Activated B cell treated with CpG ODN at 0.5 μM for 24 hours (primary cell): ENCODE data around the gene WDR7. TPM values are rescaled to one million over a fixed set of nuclear protein-coding genes. Genes with fewer than 3 reads are reported as not detected.
A peak's percentile ranks its signal among the peaks of the same experiment; 100 is the strongest.

ENCODE experiments used
- ATAC-seq: fragments of 200-7000 bp; cut with Tn5 transposase; one replicate; pipeline ENCODE4 v1.10.0; 2021; ENCODE audit warnings: low read depth, mild to moderate bottlenecking, moderate library complexity
- CTCF ChIA-PET: fragments of 350-600 bp; sonication (Branson Sonifier 250); formaldehyde crosslinking; loops from one replicate; lab custom pipeline; 2021; ENCODE audit warnings: antibody characterized with exemption; lab: Charles Lee
- POLR2A ChIA-PET: fragments of 350-600 bp; sonication (Branson Sonifier 250); formaldehyde crosslinking; loops from one replicate; lab custom pipeline; 2021; ENCODE audit warnings: antibody characterized with exemption; lab: Charles Lee
- DNase-seq: peaks from one replicate; pipeline ENCODE4 v3.0.0; 2022
- H3K27ac Mint-ChIP-seq: one replicate; pipeline ENCODE4 v1.8.0; 2020; ENCODE audit warnings: mixed read lengths
- H3K27me3 Mint-ChIP-seq: one replicate; pipeline ENCODE4 v1.8.0; 2021; ENCODE audit warnings: mixed read lengths
- H3K36me3 Mint-ChIP-seq: one replicate; pipeline ENCODE4 v1.8.0; 2021; ENCODE audit warnings: low read depth, mixed read lengths
- H3K4me1 Mint-ChIP-seq: one replicate; pipeline ENCODE4 v1.8.0; 2021; ENCODE audit warnings: mixed read lengths
- H3K4me3 Mint-ChIP-seq: one replicate; pipeline ENCODE4 v1.8.0; 2020; ENCODE audit warnings: mild to moderate bottlenecking, mixed read lengths
- H3K9me3 Mint-ChIP-seq: one replicate; pipeline ENCODE4 v1.8.0; 2020; ENCODE audit warnings: mixed read lengths
- intact Hi-C: fragments of 100-400 bp; cut with micrococcal nuclease; formaldehyde crosslinking; loops from one replicate; pipeline ENCODE4 v1.15.1; 2024
- total RNA-seq: library from RNA; stranded (reverse); gene quantifications from 2 replicates; pipeline ENCODE4 v1.2.3, GENCODE V29; 2022
- TF ChIP-seq, protein P1 (sequence below): fragments of 200-600 bp; IDR thresholded peaks from one replicate; pipeline ENCODE4 v1.8.0; 2022; ENCODE audit warnings: antibody characterized with exemption, mild to moderate bottlenecking

The WDR7 gene
- total RNA-seq, 1 donor from 2014 or later, result 33.4 TPM

GRCh38 chr18:56643381-56643780, 7.8 kb upstream of the WDR7 start:
- intact Hi-C loops, result no loop called here
- Mint-ChIP-seq H3K9me3 (no peaks in the 10 kb centered on the region), H3K4me3 (no peak overlapping the region), H3K27ac (no peak overlapping the region), H3K27me3 (no peaks in the 10 kb centered on the region), H3K4me1 (peaks cover 11% of the 10 kb centered on the region), H3K36me3 (peaks cover 8% of the 10 kb centered on the region)
- ATAC-seq (no peak), DNase-seq (no peak)
- TF ChIP-seq, protein P1, sequence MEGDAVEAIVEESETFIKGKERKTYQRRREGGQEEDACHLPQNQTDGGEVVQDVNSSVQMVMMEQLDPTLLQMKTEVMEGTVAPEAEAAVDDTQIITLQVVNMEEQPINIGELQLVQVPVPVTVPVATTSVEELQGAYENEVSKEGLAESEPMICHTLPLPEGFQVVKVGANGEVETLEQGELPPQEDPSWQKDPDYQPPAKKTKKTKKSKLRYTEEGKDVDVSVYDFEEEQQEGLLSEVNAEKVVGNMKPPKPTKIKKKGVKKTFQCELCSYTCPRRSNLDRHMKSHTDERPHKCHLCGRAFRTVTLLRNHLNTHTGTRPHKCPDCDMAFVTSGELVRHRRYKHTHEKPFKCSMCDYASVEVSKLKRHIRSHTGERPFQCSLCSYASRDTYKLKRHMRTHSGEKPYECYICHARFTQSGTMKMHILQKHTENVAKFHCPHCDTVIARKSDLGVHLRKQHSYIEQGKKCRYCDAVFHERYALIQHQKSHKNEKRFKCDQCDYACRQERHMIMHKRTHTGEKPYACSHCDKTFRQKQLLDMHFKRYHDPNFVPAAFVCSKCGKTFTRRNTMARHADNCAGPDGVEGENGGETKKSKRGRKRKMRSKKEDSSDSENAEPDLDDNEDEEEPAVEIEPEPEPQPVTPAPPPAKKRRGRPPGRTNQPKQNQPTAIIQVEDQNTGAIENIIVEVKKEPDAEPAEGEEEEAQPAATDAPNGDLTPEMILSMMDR, result no peak
- POLR2A ChIA-PET, result no interaction called here
- CTCF ChIA-PET, result no interaction called here

DNA sequence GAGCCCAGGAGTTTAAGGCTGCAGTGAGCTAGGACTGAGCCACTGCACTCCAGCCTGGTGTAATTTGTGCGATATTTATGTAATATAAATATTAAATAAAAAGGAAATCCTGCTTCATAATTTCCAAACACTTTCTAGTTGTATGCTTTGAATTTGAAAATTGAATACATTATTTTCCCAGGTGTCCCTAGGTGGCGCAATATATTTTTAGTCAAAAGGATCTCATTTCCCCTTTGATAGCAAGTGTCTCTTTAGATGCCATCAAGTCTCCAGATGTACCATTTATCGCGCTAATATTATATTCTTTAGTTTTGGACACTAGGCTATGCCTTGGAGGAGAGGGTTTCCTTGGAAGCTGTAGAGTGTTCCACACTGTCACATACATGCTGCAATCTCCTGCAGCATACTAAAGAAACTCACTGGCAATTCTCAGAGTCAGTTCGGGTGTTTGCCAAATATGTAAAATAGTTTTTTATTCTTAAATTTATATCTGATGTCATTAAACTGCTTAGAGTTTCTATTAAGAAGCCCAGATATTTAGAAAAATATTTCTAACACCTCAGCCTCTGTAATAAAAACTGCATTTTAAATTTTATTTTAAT, 5.6 kb upstream of the WDR7 start:
- peaks cover 2% of the 10 kb centered on the region for H3K4me1 Mint-ChIP-seq
- intact Hi-C loops, result no loop called here
- POLR2A ChIA-PET, result no interaction called here
- no peaks in the 10 kb centered on the region for H3K36me3 Mint-ChIP-seq
- DNase-seq (no peak), ATAC-seq (no peak)
- no peak overlapping the region for H3K4me3 Mint-ChIP-seq
- no peaks in the 10 kb centered on the region for H3K9me3 Mint-ChIP-seq
- H3K27ac Mint-ChIP-seq, result no peak overlapping the region
- TF ChIP-seq, protein P1, result no peak
- CTCF ChIA-PET, result interaction anchor here (1.4 kb wide), 1 partner anchor 13 kb away, joined by 4 read pairs; no protein-coding TSS in a partner anchor
- H3K27me3 Mint-ChIP-seq, result no peaks in the 10 kb centered on the region

DNA sequence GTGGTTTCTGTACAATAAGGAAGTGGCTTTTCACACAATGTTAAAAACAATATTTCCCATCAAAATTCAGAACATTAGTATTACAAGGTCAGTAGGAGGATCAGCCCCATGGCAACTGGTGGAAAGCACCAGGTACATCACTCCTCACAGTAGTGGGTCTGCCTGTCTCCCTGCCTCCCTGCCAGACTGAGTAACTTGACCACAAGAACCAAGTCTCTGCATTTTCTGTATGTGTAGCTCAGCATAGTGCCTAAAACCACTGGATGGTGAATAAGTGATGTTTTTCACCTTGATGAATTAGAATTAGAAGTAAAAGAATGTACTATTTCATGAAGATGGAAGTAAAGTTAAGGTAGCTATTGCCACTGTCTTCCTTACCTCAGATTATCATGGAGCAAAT, 4.1 kb upstream of the WDR7 start:
- peaks cover 11% of the 10 kb centered on the region for H3K36me3 Mint-ChIP-seq
- ChIA-PET POLR2A (interaction anchor here (1.8 kb wide), 1 partner anchor 9 kb away, joined by 7 read pairs; no protein-coding TSS in a partner anchor), CTCF (no interaction called here)
- ATAC-seq (no peak), DNase-seq (no peak)
- H3K4me1 Mint-ChIP-seq, result peaks cover 13% of the 10 kb centered on the region
- no peak overlapping the region for H3K27ac Mint-ChIP-seq
- H3K9me3 Mint-ChIP-seq, result no peaks in the 10 kb centered on the region
- H3K4me3 Mint-ChIP-seq, result no peak overlapping the region
- TF ChIP-seq, protein P1, result no peak
- no peaks in the 10 kb centered on the region for H3K27me3 Mint-ChIP-seq
- intact Hi-C loops, result no loop called here

GRCh38 chr18:56647951-56648893, 2.9 kb upstream of the WDR7 start:
- POLR2A ChIA-PET, result interaction anchor here (0.6 to 1.8 kb wide), 2 partner anchors 11 to 206 kb away, joined by 4 to 7 read pairs; no protein-coding TSS in a partner anchor
- H3K9me3 Mint-ChIP-seq, result no peaks in the 10 kb centered on the region
- DNase-seq (no peak), ATAC-seq (no peak)
- peaks cover 11% of the 10 kb centered on the region for H3K36me3 Mint-ChIP-seq
- CTCF ChIA-PET, result no interaction called here
- H3K27me3 Mint-ChIP-seq, result no peaks in the 10 kb centered on the region
- intact Hi-C loops, result no loop called here
- TF ChIP-seq, protein P1, result no peak
- no peak overlapping the region for H3K27ac Mint-ChIP-seq
- no peak overlapping the region for H3K4me3 Mint-ChIP-seq
- peaks cover 23% of the 10 kb centered on the region for H3K4me1 Mint-ChIP-seq

DNA sequence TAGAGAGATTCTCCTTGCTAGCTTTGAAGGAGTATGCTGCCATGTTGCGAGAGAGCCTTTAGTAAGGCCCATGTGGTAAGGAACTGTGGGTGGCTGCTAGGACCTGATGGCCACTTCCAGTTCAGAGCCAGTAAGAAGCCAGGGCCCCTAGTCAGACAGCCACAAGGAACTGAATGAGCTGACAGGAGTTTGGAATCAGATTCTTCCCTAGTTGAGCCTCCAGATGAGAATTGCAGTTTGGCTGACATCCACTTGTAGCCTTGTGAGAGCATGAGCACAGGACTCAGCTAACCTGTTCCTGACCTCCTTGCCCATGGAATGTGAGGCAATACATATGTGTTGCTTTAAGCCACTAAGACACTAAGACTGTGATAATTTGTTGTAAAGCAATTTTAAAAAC, 1.2 kb upstream of the WDR7 start:
- ATAC-seq, result no peak

More for the DNA sequence above, 1.2 kb upstream of the WDR7 start:
- Mint-ChIP-seq H3K9me3 (no peaks in the 10 kb centered on the region), H3K36me3 (peaks cover 11% of the 10 kb centered on the region), H3K27ac (peak overlapping the region; percentile 30), H3K4me1 (peaks cover 29% of the 10 kb centered on the region), H3K27me3 (no peaks in the 10 kb centered on the region), H3K4me3 (peak overlapping the region; percentile 6)
- ChIA-PET CTCF (interaction anchor here (1.0 to 1.1 kb wide), 2 partner anchors 15 to 18 kb away, joined by 3 read pairs; no protein-coding TSS in a partner anchor), POLR2A (interaction anchor here (0.5 to 4.3 kb wide), 2 partner anchors 10 to 1063 kb away, joined by 6 to 56 read pairs; partner anchors contain the start of gene TXNL1)
- intact Hi-C loops, result loop anchor here (5.0 to 10.0 kb wide), 3 partner anchors 365 to 1395 kb away; partner anchors contain the start of genes NEDD4L and TCF4
- no peak for DNase-seq
- TF ChIP-seq, protein P1, result no peak
